Activated T-cell treated with anti-CD3 and anti-CD28 coated beads, Interleukin-2, amount 50 U/mL, for 1 hour (primary cell): ENCODE measurements around the gene RFESD.
A peak's percentile ranks its signal among the peaks of the same experiment; 100 is the strongest.
"Not testable (repeated sequence)": the region's sequence is repeated elsewhere in the genome, so short reads cannot be mapped to it uniquely, and the experiment has no call there.

ENCODE experiments used
- DNase-seq: peaks from one replicate; pipeline ENCODE4 v3.0.0-alpha.2; 2020

Gene RFESD

DNA sequence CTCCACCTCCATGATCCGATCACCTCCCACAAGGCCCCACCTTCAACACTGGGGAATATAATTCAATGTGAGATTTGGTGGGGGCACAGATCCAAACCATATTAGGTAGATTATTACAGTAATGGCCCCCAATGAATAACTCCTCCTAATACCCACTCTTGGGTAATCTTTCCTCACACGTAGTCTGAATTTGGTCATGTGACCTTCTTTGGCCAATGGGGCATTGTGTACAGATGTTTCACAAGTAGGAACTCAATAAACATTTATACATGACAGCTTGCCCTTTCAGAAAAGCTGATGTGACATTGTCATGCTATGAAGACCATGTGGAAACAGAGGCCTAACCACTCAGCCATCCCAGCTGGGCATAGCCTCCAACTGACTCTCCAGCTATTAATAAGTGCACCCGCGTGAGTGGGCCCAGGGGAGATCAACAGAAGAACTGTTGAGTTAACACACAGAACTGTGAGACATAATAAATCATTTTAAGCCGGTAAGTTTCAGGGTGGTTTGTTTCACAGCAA is 16.1 kb upstream of the RFESD start:
- DNase-seq = no peak

DNA sequence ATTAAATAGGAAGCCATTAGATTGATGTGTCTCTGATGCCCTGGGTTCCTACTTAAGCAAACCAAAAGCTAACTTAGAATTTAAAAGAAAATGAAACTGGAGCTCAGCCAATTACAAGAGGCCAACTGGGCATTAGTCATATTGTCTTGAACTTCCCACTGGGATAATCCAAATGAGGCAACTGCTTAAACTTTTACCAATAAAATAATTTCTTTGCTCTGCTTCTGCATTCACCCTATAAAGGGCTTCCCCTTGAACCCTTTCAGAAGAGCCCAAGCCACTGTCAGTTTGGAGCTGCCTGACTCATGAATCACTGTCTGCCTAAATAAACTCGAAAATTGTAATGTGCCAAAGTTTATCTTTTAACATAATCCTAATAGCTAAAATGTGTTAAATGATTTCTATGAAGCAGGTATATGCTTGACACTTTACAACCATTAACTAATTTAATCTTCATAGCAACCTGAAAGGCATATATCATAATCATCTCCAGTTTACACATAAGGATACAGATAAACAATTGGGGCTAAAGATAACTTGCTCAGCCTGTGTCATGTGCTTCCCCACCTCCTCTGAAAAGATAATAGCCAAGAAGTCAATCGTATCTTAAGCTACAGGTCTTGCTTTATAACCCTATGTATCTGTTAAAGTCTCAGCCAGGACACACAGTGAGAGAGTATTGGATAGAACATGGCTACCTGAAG is 15.2 kb upstream of the RFESD start:
- DNase-seq = no peak

DNA sequence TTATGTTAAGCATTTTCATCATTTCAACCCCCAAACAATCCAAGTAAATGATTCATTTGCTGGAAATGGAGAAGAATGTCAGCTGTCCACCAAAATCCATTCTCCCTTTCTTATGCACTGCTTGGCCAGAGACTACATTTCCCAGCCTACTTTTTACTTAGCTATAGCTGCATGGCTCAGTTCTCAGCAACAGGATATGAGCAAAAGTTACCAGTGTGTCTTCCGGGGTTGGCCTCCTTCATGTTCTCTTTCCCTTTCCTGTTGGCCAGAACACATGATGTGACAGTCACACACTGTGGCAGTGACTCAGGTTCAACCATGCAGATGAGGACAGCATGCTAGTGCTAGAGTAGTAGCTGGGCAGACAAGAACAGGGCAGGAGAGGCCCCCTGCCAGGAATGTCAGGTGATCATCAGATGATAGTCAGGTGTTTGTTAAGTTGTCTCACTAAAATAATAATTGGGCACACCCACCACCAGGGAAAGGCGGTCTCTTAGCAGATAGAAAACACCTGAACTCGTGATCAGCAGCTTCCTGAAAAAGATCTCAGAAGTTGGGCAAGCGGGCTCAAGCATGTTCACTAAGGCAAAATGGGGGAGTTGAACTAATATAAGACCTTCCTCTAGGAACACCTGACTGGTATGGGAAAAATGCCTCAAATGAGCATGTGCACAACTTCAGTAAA is 14.4 kb upstream of the RFESD start:
- peak; percentile 56 for DNase-seq

DNA sequence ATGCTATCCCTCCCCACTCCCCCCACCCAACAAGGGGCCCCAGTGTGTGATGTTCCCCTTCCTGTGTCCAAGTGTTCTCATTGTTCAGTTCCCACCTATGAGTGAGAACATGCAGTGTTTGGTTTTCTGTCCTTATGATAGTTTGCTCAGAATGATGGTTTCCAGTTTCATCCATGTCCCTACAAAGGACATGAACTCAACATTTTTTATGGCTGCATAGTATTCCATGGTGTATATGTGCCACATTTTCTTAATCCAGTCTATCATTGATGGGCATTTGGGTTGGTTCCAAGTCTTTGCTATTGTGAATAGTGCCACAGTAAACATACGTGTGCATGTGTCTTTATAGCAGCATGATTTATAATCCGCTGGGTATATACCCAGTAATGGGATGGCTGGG is 13.6 kb upstream of the RFESD start:
- DNase-seq = not testable (repeated sequence)

DNA sequence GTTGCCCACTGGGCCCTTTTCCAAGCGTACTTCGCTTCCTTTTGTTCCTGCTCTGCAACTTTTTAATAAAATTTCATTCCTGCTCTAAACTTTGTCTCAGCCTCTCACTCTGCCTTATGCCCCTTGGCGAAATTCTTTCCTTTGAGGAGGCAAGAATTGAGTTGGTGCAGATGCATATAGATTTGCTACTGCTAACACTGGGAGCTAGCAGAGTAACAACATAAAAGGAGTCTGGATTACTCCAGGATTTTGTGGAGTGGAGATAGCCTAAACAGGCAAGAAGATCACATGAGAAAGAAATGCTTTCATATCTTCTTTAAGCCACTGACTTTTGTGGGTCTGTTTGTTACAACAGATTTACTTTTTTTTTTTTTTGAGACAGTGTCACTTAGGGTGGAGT is 12.9 kb upstream of the RFESD start:
- DNase-seq = no peak

DNA sequence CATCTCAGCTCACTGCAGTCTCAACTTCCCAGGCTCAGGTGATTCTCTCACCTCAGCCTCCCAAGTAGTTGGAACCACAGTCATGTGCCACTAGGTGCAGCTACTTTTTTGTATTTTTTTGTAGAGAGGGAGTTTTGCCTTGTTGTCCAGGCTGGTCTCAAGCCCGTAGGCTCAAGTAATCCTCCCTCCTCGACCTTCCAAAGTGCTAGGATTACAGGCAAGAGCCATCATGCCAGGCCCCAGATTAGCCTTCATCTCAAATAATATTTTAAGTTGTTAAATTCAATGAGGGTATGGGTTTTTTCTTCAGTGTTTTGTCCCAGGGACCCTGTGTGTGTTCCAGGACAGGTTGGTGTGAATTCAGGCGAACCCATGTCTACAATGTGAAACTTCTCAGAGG is 12.5 kb upstream of the RFESD start:
- no peak for DNase-seq

DNA sequence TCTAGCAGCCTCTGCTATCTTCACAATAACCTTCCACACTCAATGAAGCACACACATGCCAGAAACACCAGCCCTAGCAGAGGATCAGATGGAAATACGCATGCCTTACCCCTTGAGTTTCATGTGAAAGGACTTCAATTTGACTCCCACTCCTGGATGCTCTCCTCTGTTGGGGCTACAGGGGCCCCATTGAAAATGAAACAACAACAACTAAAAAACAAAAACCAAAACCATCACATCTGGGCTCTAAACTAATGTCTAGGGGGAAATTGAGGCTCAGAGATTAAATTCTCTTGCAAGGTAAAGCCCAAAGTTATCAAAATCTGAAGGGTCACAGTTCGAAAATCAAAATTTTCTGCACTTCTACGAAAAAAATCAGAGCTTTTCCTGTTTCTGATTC is 7.9 kb upstream of the RFESD start:
- DNase-seq = no peak

DNA sequence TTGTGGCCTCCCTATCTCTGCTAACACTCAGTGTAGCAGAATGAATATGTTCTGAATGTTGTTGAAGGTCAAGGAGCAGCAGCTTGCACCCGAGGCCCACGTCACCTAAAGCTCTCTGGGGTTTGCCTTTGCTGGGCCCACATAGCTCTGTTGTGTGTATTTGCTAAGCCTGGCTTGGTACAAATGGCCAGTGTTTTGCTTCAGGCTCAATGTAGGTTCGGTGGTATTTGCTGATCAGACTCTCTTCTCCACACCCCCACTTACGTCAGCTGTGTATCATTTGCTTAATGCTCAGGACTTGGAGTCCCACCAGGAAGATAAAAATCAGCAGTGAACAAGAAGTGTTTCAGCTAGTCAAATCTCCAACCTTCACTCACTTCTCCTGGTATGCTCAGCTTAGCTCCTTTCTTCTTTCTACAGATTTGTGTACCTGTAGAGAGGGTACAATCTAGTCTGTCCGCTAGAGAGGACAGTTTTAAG is 4.8 kb upstream of the RFESD start:
- DNase-seq = no peak

DNA sequence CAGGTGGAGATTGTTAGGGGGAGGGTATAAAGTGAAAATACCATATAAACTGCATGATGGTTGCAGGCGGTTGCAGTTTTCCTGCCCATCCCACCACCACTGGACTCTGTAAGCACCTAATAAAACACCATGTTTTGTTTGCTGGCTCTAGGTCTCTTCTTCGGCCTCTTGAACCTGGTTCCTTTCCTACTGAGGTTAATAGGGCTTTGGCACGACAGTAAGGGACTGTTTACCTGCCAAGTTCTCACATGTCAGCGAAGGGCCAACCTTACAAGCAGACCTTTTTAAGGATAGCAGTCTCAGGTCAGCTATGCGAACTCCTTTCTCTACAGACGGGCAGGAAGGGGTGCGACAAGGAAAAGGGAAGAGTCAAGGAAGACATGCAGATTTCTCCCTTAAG is 3.4 kb upstream of the RFESD start:
- no peak for DNase-seq

DNA sequence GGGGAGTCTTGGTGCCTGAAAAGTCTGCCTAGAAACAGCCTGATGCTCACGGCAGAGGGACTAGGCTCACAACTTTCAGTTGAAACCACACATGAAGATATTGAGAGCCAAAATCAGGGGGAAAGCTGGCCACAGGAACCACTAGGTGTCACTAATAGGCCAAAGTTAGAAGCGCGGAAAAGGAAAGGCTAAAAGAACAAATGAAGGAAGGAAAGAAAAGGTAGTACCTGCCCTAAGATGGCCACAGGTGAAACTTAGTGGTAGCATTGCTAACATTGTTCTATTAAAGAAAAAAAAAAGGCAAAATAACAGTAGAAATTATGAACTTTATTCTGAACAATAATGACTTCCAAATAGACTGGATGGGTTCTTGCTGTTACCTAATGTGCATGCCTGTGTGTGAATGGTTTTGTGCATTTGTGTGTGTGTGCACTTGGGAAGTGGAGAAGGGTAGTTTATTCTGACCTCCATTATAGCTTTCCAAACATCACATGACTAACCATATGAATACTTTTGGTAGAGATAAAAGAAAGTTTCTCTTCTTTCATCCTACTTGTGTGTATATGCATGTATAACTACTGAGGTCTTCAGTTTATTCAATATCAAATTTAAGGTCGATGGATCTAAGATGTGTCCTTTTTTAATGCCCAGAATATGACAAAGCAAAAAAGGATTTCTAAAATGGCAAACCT is 2.1 kb upstream of the RFESD start:
- DNase-seq = peak; percentile 41

DNA sequence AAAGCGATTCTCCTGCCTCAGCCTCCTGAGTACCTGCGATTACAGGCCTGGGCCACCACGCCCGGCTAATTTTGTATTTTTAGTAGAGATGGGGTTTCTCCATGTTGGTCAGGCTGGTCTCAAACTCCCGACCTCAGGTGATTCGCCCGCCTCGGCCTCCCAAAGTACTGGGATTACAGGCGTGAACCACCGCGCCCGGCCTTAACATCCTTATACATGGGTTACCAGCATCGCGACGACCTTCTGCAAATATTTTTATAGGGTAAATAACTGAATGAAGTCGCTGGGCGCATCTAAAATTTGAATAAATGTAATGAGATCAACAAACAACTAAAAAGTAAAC is 380 bp upstream of the RFESD start:
- DNase-seq = not testable (repeated sequence)

DNA sequence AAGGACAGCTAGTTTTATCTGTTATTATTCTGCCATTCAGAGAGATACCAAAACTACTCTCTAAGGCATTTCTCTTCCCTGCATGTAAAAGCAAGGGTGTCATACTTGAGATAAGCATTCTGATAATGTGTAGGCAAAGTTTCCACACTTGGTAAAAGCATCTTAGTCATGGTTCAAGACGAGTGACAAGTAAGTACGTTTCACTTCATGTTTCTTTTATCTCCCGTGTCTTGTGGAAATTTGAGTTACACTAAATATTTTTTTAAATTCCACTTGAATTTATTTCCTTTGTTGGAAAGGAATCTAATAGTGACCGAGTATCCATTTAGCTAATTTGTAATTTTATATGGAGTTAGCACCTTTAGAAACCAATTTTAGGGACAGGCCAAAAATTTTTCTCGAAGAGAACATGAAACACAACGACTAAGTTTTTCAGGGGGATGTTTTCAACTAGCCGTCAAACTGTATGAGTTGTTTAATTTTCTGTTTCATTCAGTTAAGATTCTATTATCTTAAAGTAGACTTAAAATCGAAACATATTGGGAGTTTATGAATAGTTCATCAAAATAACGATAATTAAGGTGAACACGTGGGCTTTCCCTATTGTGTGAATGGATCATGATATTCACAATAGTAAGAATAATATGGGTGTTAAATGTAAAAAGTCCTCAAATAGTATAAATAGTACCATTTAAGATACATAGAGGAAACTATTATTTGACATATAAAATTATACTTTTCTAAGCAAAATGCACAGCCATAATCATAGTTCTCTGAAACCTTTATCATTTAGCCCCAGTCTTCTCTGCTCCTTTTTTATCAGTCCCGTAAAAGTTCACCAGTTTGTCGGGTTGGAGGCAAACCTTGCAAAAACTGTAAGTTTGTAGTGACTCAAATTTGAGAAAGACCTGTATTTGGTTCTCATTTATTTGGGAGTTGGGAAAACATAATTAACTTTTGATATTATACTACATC is 1.6 kb downstream of the RFESD start:
- DNase-seq = no peak

DNA sequence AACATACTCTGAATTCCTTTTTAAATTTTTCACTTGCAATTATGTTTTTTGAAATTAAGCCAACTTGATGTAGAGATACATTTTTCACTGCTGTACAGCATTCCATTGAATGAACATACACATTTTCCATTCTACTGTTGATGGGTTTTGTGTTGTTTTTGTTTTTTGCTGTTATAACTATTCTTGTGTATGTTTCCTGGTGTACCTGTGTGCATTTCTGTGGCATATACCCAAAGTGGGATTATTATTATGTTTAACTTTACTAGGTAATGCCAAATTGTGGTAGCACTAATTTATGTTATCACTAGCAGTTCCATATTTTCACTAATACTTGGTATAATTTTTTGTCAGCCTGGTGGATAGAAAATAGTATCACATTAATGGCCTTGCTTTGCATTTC is 2.7 kb downstream of the RFESD start:
- no peak for DNase-seq

DNA sequence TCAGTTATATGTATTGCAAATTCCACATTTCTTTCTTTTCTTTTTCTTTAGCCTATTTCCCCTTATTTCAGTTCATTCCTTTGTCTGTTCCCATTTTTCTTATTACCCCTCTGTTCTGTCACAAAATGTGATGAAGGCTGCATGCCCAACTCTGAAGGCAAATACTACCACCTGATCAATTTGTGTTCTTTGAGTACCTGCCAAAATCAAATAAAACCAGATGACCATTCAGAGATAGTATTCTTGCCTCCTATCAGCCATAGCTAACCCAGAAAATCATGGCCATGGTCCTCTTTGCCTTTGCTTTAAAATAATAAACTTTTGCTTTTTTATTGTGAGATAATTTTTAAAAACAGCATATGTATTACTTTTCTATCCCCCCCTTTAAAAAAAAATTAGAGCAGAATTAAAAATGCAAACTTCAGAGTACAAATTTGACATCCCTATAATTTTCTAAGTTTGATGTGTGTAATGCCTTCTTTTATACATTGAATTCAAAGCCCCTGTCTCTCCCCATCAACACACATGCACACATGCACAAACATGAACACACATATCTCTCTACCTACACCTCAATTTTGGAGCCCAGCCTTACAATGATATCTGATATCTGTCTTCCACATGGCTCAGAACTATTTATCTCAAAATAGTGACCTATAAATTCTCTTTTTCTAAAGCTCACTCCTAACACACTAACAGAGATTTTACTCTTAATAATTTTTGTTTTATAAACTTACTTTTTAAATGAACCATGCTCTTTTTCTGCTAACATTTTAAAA is 3.5 kb downstream of the RFESD start:
- no peak for DNase-seq

DNA sequence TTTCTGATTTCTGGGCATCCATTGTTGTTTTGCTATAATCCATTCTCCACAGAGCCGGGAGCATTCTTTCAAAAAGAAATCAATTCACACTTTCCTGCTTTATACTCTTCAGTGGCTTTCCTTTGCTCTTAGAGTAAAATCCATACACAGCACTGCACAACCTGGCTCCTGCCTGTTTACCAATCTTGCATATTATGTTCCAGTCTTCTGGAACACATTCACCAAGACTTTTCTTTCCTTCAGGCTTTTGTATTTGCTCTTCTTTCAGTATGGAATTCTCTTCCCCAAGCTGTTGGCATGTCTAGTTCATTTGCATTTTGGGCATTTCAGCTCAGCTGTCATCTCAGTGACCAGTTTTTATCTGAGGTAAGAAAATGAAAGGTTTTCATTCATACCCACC is 6.3 kb downstream of the RFESD start:
- DNase-seq = no peak

DNA sequence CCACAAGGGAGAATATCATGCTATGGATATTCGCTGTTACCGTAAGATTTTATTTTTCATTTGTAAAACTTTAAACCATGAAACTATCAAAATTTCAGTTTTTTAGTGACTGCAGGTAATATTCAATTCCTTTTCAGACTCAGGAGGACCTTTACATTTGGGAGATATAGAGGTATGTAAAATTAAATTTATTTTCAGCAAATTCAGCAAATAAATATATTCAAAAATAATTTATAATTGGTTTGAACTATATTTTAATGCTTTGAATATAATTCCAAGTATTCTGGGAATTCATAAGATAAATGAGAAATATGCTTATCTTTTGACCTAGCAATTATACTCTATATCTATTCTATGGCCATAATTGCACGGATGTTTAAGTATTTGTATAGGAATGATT is 7.6 kb downstream of the RFESD start:
- DNase-seq = no peak

DNA sequence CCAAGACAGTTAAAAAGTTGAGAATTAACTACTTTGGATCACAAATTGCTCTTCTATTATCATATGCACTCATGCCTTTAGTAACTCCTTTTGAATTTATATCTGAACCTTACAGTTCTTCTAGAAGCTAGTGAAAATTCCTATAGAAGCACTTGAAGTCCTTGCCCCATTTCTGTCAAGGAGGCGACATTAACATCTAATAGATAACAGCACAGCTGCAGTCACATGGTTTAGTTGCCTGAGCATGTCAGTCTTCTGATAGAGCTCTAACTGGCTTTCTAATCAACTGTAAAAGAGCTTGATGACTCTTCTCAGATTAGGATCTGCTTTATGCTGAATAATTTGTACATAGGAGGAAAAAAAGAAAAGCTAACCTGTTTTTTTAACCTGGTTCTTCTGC is 9.0 kb downstream of the RFESD start:
- DNase-seq = no peak

DNA sequence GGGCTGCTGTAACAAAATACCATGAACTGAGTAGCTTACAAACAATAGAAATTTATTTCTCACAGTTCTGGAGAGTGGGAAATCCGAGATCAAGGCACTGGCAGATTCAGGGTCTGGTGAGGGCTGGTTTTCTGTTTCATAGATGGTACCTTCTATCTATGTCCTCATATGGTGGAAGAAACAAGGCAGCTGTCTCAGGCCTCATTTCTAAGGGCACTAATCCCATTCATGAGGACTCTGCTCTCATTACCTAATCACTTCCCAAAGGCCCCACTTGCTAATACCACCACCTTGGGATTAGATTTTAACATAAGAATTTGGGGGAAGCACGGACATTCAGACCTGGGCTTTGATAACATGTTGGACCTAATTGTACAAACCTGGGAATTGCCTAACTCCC is 13.5 kb downstream of the RFESD start:
- DNase-seq = no peak

DNA sequence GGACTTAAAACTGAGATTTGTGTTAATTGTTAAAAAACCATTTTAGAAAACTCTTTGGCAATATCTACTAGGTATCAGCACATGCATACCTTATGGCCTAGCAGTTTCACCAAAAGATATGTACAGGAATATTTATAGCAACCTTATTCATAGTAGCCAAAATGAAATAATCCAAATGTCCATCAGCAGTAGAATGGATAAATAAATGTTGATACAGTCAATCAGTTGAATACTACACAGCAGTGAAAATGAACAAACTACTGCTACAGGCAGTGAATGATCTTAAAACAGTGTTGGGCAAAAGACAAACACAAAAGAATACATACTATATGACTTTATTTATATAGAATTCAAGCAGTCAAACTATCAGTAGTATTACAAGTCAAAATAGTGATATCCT is 16.4 kb downstream of the RFESD start:
- no peak for DNase-seq

DNA sequence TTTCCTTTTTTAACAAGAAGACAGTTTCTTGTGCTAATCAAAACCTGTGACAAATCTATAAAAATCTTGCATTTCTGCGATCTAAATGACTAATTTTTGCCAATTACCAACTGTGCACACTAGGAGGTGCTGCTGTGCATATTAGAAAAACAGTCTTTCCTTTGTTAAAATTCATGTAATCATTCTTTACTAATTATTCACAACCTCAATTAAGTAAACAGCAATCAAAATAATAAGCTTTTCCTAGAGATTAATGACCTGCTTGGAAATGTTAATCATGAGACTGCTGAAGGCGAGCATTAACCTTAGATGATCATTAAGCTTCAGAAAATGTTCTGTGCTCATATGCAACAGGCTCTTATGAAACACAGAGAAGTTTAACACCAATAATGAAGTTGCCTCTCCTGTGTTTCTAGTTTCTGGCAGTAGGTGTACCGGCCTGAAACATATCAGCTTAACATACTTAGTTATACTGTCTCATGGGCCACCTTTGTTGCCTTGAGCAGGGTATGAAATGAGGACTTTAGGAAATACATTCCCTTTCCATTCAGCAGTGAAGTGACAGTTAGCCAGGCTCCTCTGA is 17.7 kb downstream of the RFESD start:
- no peak for DNase-seq

DNA sequence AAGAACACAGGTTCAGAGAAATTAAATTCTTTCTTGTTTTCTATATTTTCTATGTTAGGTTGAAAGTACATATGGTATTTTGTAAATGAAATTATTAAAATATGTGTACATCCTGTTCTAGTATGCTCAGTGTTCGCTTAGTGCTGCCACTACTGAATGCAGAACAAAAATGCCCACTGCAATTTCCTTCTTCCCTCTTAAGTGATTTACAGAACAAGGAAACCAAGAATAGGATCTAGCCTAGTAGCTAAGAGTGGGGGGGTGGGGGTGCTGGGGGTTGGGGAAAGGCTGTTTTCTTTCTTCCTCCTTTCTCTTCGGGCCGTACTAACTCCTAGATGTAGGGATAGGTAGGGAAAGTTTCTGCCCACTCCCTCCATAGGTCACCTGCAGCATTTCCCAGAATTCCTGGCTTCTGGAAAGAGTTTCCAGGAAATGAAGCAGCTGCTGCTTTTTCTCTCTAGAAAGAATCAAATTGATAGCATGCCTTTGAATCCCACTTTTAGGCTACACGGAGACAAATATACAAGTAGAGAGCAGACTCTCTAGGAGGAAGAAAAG is 20.6 kb downstream of the RFESD start:
- DNase-seq = no peak
